Skeletal muscle satellite cell (primary cell): ENCODE results near the gene CD84.

Experiments used
- H3K27me3 ChIP-seq: 2 replicates; pipeline ENCODE4 v1.7.0; 2013; ENCODE audit warnings: low read length; ENCODE audit not compliant: control insufficient read depth, insufficient read depth
- H3K36me3 ChIP-seq: 2 replicates; pipeline ENCODE4 v1.7.0; 2013; ENCODE audit warnings: mild to moderate bottlenecking, control low read depth, low read length; ENCODE audit not compliant: insufficient read depth
- H3K4me1 ChIP-seq: 2 replicates; pipeline ENCODE4 v1.7.0; 2013; ENCODE audit warnings: low read length; ENCODE audit not compliant: control insufficient read depth, insufficient read depth
- H3K4me2 ChIP-seq: 2 replicates; pipeline ENCODE4 v1.7.0; 2013; ENCODE audit warnings: mild to moderate bottlenecking, low read length
- H3K4me3 ChIP-seq: 2 replicates; pipeline ENCODE4 v1.7.0; 2013; ENCODE audit warnings: low read length
- H3K9ac ChIP-seq: 2 replicates; pipeline ENCODE4 v1.7.0; 2013; ENCODE audit warnings: mild to moderate bottlenecking, low read depth, low read length, moderate library complexity
- H3K9me3 ChIP-seq: replicated peaks from 2 replicates; pipeline ENCODE4 v1.7.0; 2013; ENCODE audit warnings: mild to moderate bottlenecking, control low read depth, low read length

Gene CD84

GRCh38 chr1:160581961-160582360 lies 2.7 kb upstream of the CD84 start:
- Histone ChIP-seq H3K36me3 (no peaks in the 10 kb centered on the region), H3K9ac (no peak overlapping the region), H3K27me3 (no peaks in the 10 kb centered on the region), H3K4me3 (no peak overlapping the region), H3K4me1 (no peaks in the 10 kb centered on the region), H3K9me3 (no peaks in the 10 kb centered on the region), H3K4me2 (no peak overlapping the region)

DNA sequence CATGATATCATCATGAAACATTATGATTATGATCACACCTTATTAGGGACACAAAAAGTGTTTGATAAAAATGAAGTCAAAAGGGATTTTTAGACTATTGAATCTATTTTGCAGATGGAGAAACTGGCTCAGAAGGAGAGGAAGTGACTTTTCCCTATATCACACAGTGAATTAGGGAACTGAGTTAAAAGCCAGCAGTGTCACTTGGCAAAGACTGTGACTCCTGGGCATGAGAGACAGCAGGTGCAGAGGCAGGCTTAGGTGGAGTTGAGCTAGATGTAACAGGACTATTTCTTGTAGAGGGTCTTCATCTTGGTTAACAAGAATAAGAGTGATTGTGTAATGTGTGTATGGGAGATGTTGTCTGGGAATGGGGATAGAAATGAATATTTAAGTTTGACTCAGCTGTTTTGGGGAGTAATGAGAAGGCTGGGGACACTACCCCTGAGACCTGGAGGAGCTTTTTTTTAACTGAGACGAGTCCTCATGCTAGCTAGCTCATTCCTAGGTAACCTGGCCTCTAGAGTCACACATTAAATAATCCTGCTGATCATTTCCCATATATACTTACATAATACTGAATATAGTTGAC lies 1.0 kb upstream of the CD84 start:
- no peaks in the 10 kb centered on the region for H3K4me1 ChIP-seq
- H3K4me2 ChIP-seq, result no peak overlapping the region
- H3K9ac ChIP-seq, result no peak overlapping the region
- no peaks in the 10 kb centered on the region for H3K27me3 ChIP-seq
- no peak overlapping the region for H3K4me3 ChIP-seq
- H3K9me3 ChIP-seq, result no peaks in the 10 kb centered on the region
- no peaks in the 10 kb centered on the region for H3K36me3 ChIP-seq

DNA sequence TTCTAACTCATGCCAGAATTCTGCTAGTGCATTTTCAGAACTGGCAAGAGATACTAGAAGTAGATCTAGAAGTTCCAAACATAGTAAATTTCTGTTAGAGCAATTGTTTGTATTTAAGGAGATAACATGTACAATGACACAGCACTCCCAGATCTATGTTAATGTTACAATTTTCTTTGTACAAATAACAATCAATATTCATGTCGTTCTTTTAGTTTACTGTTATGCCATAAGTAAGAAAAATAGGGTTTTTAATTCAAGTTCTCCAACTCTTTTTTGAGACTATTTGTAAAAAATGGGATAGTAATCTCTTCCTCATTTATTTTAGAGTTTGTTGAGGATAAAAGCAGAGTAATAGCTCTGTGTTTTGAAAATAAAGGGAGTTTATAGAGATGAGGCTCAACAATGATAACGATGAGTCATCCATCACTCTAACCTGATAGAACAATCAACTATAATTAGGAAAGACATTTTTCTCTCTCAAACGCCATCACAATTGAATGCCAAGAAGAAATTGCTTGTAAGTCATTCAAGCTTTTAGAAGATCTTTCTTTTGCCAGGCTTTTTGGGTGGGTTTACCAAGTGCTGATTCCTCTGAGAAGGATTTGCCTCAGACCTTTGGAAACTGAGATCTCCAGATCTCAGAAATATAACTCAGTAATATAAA lies 638 bp downstream of the CD84 start:
- H3K4me1 ChIP-seq, result no peaks in the 10 kb centered on the region
- H3K4me2 ChIP-seq, result no peak overlapping the region
- no peak overlapping the region for H3K4me3 ChIP-seq
- no peak overlapping the region for H3K9ac ChIP-seq
- H3K9me3 ChIP-seq, result no peaks in the 10 kb centered on the region
- no peaks in the 10 kb centered on the region for H3K27me3 ChIP-seq
- no peaks in the 10 kb centered on the region for H3K36me3 ChIP-seq

DNA sequence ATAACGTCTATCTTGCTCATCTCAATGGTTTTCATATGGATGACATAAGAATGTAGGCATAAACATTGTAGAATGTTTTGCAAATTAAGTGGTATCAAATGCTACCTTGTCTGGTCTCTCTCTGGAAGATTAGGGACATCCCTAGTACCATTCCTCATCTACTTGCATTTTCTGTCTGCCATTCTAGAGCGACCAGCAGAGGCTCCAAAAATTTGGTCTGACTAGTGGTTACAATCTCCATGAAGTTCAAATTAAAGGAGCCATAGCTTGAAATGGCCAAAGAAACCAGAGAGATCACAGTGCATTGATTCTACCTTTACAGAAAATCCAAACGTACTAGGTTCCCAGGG lies 1.1 kb downstream of the CD84 start:
- no peak overlapping the region for H3K4me2 ChIP-seq
- H3K9me3 ChIP-seq, result no peaks in the 10 kb centered on the region
- H3K27me3 ChIP-seq, result no peaks in the 10 kb centered on the region
- no peaks in the 10 kb centered on the region for H3K36me3 ChIP-seq
- H3K4me3 ChIP-seq, result no peak overlapping the region
- no peak overlapping the region for H3K9ac ChIP-seq
- H3K4me1 ChIP-seq, result no peaks in the 10 kb centered on the region

GRCh38 chr1:160577671-160578070 lies 1.6 kb downstream of the CD84 start:
- no peak overlapping the region for H3K4me3 ChIP-seq

GRCh38 chr1:160576884-160577283 lies 2.4 kb downstream of the CD84 start:
- Histone ChIP-seq H3K9me3 (no peaks in the 10 kb centered on the region), H3K4me2 (no peak overlapping the region), H3K9ac (no peak overlapping the region), H3K4me3 (no peak overlapping the region), H3K27me3 (no peaks in the 10 kb centered on the region), H3K36me3 (no peaks in the 10 kb centered on the region), H3K4me1 (no peaks in the 10 kb centered on the region)

More at GRCh38 chr1:160577671-160578070, 1.6 kb downstream of the CD84 start:
- Histone ChIP-seq H3K27me3 (no peaks in the 10 kb centered on the region), H3K9ac (no peak overlapping the region), H3K36me3 (no peaks in the 10 kb centered on the region), H3K4me2 (no peak overlapping the region), H3K4me1 (no peaks in the 10 kb centered on the region), H3K9me3 (no peaks in the 10 kb centered on the region)

- no peaks in the 10 kb centered on the region for H3K9me3 ChIP-seq
- H3K27me3 ChIP-seq, result no peaks in the 10 kb centered on the region
- H3K36me3 ChIP-seq, result no peaks in the 10 kb centered on the region
- no peak overlapping the region for H3K4me3 ChIP-seq
- H3K4me1 ChIP-seq, result no peaks in the 10 kb centered on the region
- no peak overlapping the region for H3K9ac ChIP-seq
- no peak overlapping the region for H3K4me2 ChIP-seq
These were observed 2.9 kb downstream of the CD84 start for GRCh38 chr1:160576390-160576789.

DNA sequence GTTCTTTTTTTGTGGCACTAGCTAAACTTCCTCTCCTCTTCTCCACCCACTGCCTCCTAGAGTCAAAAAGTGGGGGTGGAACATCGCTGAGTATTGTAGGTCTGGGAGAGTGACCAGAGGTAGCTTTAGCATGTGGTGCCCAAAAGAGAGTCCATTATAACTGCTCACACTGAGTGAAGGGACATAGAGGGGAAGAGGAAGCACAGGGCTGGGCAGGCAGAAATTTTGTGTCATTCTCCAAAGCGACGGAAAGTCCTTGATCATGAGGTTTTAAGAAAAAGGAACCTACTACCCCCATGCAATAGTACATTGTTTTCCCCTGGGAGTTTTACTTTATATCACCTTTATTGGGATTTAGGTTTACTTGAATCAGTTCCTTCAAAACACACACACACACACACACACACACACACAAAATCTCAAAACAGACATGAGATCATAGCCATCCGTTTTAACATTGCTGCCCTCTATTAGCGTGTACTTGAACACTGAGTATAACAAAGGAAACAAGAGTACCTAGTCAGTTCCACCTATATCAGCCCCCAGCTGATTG lies 4.1 kb downstream of the CD84 start:
- no peaks in the 10 kb centered on the region for H3K4me1 ChIP-seq
- no peak overlapping the region for H3K4me3 ChIP-seq

DNA sequence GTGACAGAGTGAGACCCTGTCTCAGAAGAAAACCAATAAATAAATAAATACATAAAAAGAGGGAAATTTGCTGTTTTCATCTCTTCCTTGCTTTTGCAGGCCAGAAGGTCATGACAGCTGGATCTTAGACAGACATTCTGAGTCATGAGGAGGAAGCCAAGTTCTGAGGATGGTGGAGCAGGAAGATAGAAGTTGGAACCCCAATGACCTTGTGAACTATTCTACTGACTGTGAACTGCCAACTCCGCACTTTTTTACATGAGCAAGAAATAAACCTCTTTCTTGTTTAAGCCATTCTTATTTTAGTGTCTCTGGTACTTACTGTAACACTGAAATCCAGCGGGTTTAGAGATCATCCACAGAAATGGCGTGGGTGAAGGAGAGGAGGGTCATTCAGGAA lies 8.5 kb downstream of the CD84 start:
- no peaks in the 10 kb centered on the region for H3K9me3 ChIP-seq
- H3K4me1 ChIP-seq, result no peaks in the 10 kb centered on the region
- no peak overlapping the region for H3K4me3 ChIP-seq
- no peaks in the 10 kb centered on the region for H3K36me3 ChIP-seq
- no peak overlapping the region for H3K4me2 ChIP-seq
- H3K9ac ChIP-seq, result no peak overlapping the region
- no peaks in the 10 kb centered on the region for H3K27me3 ChIP-seq

More for the DNA sequence above, 4.1 kb downstream of the CD84 start:
- Histone ChIP-seq H3K9ac (no peak overlapping the region), H3K9me3 (no peaks in the 10 kb centered on the region), H3K27me3 (no peaks in the 10 kb centered on the region), H3K36me3 (no peaks in the 10 kb centered on the region), H3K4me2 (no peak overlapping the region)

DNA sequence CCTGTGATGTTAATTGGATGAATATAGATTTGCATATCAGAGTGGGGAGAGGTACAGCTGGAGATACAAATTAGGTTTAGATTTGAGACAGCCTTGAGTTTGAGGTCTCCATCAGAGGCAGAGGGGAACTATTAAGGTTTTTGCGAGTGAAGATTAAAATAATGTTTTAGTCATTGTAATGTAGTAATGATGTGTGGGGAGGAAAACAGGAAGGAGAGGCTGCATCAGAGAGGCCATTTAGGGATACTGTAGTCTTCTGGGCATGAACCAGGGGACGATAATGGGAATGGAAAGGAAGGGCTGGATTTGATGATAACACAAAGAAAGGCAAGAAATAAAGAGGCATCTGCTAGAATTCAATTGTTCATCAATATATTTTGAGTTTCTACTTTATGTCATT lies 9.5 kb downstream of the CD84 start:
- H3K4me1 ChIP-seq, result no peaks in the 10 kb centered on the region

DNA sequence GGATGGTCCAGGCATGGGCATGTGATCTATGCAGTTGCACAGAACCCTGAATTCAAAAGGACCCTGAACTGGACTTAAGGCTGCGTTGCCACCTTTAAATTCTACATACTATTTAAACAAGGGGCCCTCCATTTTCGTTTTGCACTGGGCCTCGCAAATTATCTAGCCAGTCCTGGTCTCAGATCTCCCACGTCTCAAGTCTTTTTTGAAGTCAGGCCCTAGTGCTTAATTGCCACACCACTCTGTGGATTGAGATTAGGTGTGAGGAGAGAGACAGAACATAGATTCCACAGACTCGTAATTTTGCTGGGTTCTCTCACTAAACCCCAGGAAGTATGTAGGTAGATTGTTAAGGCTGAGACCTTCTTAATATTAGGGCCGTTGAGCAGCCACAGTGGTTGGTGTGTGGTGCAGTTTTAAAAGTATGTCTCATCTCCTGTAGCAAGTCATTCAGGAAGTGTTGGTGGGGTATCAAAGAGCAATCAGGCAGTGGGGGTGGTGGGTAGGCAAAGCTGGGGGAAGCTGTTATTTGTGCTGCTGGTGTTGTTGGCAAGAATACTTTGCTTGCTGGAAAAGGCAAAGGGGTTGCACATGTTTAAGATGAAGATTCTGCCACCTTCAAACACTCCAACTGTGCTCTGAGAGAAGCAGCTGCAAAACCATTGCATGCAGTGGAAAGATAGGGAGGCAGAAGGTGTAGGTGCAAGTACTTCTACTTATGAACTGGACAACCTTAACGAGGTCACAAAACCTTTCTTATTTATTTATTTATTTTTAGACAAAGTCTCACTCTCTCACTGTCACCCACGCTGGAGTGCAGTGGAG lies 11.2 kb downstream of the CD84 start:
- Histone ChIP-seq H3K36me3 (no peaks in the 10 kb centered on the region), H3K4me2 (no peak overlapping the region), H3K4me1 (no peaks in the 10 kb centered on the region), H3K27me3 (no peaks in the 10 kb centered on the region), H3K4me3 (no peak overlapping the region), H3K9ac (no peak overlapping the region), H3K9me3 (no peaks in the 10 kb centered on the region)

More for the DNA sequence above, 9.5 kb downstream of the CD84 start:
- Histone ChIP-seq H3K9ac (no peak overlapping the region), H3K27me3 (no peaks in the 10 kb centered on the region), H3K36me3 (no peaks in the 10 kb centered on the region), H3K4me3 (no peak overlapping the region), H3K4me2 (no peak overlapping the region), H3K9me3 (no peaks in the 10 kb centered on the region)
